Measurements from ENCODE around the gene PCNX1.

DNA sequence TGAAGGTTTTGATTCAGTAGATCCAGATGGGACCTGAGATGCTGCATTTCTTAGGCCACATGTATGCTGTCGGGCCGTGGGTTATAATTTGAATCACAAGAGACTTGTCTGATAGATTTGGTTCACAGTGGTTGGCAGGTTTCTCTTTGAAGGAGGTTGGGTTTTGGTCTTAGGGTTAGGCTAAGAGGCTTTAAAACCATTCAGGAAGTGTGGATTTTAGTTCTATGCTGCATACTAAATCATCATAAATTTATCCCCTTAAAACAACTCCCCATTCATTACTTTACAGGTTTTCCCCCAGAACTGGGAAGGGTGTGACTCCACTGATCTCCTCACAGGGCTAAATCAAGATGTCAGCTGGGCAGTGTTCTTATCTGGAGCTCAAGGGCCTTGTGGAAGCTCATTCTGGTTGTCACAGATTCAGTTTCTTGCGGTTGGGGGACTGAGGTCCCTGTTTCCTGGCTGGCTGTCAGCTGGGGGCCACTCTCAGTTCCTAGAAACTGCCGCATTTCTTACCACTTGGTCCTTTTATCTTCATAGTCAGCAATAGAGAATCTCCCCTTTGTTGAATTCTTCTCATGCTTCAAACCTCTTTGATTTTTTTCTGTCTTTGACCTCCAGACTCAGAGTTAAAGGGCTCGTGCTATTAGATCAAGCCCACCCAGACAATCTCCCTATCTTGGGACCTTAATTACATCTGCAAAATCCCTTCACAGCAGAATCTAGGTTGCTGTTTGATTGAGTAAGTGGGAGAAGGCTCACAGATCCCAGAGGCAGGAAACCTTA is 20.6 kb upstream of the PCNX1 start:
- TF ChIP-seq ZNF565 (CRISPR knock-in tag; conservative IDR thresholded peaks at IDR 0.05; ENCODE audit: low read depth) (no peak), PPARA (CRISPR knock-in tag; IDR thresholded peaks at IDR 0.05; ENCODE audit: borderline replicate concordance) (no peak), OSR1 (CRISPR knock-in tag; IDR thresholded peaks at IDR 0.05) (no peak)
- TF ChIP-seq, protein P1, sequence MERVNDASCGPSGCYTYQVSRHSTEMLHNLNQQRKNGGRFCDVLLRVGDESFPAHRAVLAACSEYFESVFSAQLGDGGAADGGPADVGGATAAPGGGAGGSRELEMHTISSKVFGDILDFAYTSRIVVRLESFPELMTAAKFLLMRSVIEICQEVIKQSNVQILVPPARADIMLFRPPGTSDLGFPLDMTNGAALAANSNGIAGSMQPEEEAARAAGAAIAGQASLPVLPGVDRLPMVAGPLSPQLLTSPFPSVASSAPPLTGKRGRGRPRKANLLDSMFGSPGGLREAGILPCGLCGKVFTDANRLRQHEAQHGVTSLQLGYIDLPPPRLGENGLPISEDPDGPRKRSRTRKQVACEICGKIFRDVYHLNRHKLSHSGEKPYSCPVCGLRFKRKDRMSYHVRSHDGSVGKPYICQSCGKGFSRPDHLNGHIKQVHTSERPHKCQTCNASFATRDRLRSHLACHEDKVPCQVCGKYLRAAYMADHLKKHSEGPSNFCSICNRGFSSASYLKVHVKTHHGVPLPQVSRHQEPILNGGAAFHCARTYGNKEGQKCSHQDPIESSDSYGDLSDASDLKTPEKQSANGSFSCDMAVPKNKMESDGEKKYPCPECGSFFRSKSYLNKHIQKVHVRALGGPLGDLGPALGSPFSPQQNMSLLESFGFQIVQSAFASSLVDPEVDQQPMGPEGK (CRISPR knock-in tag; IDR thresholded peaks at IDR 0.05; ENCODE audit: borderline replicate concordance) = no peak

All from SK-N-SH treated with all-trans-retinoic acid at 6 μM for 48 hours (cell line).